ENCODE results near the gene KCNC3. TPM values are rescaled to one million over a fixed set of nuclear protein-coding genes. Genes with fewer than 3 reads are reported as not detected.
"Not testable (repeated sequence)": the region's sequence is repeated elsewhere in the genome, so short reads cannot be mapped to it uniquely, and the experiment has no call there.

Gene KCNC3
- polyA plus RNA-seq, 5 donors = 17.8 to 30.3 (median 25.2) TPM

DNA sequence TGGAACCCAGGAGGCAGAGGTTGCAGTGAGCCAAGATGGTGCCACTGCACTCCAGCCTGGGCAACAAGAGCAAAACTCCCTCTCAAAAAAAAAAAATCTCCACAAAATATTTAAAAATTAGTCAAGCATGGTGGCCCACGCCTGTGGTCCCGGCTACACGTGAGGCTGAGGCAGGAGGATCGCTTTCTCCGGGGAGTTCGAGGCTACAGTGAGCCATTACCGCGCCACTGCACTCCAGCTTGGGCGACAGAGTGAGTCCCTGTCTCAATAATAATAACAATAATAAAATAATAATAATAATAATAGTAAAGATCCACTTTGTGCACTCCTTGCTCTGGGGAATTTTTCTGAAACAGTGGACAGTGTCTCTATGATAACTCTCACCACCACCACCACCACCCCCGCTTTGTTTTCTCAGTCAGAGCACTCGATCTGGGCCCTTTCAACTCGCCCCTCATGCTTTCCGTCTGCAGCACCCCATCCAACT, 27.6 kb upstream of the KCNC3 start:
- DNase-seq = no peak

DNA sequence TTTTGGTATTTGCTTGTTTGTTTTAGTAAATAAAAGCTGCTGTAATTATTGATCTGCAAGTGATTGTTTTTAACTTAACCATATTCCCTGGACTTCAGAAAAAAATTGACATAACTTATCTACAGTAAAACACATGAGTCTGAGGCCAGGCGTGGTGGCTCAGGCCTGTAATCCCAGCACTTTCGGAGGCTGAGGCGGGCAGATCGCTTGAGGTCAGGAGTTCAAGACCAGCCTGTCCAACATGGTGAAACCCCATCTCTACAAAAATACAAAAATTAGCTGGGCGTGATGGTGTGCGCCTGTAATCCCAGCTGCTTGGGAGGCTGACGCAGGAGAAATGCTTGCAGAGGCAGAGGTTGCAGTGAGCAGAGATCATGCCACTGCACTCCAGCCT, 24.3 kb upstream of the KCNC3 start:
- DNase-seq = not testable (repeated sequence)

DNA sequence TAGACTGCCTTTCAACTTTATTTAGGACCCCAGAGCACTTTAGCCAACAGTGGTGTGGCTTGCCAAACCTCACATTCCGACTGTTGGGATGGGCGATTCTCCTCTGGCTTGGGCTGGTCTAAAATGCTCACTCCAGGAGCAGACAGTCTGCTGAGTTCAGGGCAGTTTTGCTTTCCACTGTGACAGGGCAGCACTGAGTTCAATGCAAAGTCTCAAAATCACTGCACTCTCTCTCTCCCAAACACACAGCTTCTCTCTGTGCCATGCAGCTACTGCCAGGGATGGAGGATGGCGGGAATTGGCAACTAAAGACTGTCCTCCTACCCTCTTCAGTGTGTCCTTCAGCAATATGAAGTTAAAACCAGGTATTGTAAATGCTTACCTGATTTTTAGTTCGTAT, 23.1 kb upstream of the KCNC3 start:
- DNase-seq = no peak

DNA sequence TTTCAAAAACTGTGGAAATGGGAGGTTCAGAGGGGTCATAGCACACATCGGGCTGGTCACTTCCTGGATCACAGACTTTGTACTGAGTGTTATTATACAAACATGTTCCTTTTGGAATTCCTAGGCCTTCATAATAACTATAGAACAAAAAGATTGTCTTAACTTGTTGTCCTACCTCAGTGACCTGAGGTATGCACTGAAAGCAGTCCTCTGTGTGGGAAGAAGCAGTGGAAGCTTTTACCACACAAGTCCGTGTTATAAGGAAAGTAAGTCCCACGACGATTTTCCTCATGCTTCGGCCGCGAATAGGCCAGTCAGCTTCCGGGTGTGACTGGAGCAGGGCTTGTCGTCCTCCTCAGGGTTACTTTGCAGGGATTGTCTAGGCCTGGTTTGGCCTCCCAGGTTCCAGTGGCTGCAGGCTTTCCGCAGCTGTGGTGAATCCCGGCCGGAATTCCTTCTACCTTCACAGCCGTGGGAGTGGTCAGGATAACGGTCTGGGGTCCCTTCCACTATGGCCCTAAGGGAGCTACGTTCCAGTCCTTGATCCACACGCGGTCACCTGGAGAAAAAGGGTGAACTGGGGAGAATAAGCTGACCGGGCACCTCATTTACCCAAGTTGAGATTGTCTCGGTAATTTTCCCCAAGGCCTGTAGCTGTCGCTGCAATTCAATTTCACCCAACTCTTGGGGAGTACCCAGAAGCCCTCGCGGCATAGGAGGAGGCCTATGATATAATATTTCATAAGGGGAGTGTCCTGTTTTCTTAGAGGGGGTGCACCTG, 20.3 kb upstream of the KCNC3 start:
- no peak for DNase-seq

DNA sequence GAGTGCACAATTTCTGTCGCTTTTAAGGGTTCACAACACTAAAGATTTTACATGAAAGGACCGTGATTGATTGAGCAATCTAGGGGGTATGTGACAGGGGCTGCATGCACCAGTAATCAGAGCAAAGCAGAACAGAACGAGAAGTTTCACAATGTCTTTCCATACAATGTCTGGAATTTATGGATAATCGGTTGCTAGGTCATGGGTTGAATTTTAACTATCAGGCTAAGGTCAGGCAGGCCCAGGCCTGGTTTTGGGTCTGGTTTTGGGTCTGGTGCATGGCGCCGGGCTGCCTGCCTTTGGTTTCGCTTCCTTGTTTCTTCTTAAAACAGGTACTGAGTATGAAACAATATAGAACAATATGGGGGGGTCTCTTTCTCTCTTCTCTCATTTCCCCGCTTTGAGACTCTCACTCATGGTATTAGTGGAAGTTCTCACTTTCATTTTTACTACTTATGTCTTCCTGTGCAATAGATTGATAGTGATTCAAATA, 18.0 kb upstream of the KCNC3 start:
- not testable (repeated sequence) for DNase-seq

DNA sequence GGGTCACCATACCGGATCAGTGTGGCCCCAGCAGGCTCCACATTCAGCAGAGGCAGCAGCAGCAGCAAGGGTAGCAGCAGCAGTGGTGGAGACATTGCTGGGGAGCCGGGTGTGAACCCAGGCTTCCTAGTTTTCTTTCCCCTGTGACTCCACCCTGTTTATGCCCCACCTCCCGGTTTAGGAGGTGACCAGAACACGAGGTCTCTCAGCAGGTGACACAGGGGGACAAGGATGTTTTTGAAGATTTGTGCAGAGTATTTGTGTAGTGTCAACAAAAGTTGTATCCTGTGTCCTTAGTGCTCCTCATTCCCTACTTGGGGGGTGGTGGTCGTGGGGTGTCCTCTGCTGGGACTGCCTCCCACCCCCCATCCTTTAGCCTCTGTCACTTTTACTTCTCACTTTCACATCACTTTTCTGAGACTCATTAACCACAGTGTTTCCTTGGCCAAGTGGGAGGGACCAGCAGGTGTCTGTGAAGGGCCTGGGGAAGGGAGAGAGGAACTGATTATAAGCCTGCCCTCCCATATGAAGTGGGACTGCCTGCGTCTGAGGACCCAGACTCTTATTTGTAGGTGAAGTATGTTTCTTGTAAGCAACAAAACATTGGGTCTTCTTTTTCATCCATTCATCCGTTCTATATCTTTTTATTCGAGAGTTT, 15.6 kb upstream of the KCNC3 start:
- no peak for DNase-seq

DNA sequence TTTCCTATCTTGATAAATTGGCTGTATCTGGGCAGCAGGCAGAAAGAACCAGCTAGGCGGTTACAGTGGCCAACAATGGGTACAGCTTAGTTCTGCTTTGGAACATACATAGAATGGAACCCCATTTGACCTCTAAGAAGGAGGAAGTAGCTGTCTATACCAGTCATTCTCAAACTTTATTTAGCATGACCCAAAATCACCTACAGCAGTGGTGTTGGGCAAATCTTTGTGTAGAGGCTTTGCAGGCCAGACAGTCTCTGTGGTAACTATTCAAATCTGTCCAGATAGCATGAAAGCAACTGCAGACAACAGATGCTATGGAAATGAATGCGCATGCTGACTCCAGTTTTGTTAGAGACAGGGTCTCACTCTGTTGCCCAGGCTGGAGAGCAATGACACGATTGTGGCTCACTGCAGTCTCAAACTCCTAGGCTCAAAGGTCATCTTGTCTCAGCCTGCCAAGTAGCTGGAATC, 12.0 kb upstream of the KCNC3 start:
- DNase-seq = no peak

DNA sequence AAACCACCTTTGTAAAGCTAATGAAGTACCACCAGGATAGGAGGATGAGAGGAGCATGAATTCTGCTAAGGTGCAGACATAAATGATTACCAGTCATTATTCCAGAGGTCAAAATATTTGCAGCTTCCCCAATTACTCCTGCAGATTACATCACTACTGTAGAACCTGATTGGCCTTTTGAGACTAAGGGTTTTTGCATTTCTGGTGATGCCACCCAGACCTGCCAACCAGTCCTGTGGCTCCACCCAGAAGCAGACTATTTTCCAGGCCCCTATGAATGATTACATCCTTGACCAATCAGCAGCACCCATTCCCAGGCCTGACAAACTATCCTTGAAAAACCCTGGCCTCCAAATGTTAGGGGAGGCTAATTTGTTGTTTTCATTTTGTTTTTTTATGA, 11.2 kb upstream of the KCNC3 start:
- DNase-seq = no peak

DNA sequence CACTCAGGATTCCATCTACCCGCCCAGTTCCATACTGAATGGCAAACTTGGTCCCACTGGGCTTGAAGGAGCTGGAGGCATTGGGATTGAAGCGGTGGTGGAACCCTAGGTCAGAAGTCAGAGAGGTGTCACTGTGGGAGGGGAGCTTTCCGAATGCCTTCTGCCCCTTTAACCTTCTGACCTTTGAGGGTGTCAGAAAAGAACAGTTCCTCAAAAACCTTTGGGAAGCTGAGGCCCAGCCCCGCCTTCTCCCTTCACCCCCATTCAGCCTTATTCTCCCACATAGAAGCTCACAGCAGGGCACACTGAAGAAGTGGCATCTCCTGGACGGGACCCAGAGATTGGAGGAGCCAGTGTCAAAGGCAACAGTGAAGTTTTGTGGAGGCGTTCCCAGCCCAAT, 7.9 kb upstream of the KCNC3 start:
- not testable (repeated sequence) for DNase-seq

DNA sequence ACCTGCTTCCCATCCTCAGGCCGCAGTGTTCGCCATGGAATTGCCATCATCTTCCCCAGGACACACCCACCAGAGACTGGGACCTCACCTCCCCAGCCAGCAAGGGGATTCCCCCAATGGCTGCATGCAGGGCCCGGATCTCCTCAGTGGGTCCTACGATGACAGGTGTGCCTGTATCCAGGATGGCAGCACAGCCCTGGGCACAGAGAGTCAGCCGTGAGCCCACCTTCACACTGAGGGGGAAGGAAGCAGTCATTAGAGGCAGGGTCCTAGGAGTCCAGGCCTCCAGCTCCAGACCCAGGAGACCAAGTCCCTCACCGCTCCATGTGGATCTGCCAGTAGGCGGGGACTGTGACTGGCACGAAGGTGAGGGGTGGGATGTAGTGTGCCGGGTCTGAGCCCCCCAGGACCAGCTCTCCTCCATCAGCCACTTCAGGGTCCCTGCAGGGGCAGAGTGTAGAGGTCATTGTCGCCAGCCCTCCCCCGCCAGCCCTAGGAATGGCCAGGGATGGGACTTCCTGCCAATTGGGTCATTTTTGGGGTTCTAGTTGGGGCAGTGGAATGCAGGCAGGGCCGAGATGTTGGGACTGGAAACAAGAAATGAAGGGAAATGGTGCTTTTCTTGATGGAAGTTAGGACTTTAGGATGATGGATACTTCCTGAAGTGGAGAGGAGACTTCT, 5.7 kb upstream of the KCNC3 start:
- no peak for DNase-seq

DNA sequence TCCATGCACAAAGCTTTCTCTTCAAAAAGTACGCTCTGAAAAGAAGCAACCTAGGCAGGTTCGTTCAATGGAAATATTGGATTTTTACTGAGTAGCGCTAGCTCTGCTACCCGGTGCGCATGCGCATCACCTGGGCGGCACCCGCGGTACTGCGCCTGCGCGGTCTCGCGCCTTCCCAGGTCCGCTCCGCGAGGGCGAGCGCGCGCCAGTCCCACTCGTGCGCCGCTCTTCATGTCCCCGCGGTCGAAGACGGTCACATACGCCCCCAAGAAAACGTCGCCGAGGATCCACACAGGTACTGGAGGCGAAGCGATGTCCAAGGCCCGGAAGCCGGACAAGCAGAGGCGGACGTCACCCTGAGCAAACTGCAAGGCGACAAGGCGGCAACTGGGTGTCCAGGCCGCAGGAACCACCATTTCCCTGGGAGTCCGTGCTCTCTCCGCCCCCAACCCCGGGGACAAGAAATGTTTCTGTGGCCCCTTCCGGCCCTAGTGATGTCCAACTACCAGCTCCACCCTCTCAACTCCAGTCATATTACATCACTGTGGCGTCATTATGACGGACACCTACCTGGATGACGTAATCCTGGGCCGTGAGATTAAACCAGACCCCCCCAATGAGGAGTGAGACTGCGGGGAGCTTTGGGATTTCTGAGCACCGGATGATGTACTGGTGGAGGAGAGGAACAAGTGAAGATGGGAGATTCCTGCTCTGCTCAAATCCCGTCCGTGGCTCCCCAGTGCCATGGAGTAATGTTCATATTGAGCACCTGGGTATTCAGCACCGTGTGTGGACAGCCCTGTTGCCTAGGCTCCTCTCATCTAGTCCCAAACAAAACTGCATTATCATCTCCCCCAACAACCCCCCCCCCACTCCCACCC, 4.8 kb upstream of the KCNC3 start:
- peak; percentile 90 to 93 for DNase-seq

DNA sequence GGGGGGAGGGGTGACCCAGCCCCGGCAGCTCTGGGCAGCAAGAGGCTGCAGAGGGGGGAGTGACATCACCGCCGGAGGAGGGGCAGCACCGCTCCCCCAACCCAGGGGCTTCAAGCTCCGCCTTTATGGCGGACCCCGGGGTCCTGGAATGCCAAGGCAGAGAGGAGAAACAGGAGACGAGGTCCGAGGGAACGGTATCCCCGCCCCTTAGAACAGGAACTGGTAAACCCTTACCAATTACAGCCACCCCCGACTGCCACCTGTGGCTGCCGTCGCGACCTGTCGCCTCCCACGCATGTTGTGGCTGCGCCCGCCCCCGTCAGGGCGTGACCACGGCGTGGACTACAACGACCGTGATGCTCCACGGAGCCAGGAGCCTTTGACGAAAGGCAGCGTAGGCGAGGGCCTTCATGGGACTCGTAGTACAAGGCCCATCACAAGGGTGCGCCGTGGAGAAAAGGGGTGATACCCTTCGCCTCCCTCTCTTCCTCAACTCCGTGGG, 4.1 kb upstream of the KCNC3 start:
- peak; percentile 89 to 92 for DNase-seq

DNA sequence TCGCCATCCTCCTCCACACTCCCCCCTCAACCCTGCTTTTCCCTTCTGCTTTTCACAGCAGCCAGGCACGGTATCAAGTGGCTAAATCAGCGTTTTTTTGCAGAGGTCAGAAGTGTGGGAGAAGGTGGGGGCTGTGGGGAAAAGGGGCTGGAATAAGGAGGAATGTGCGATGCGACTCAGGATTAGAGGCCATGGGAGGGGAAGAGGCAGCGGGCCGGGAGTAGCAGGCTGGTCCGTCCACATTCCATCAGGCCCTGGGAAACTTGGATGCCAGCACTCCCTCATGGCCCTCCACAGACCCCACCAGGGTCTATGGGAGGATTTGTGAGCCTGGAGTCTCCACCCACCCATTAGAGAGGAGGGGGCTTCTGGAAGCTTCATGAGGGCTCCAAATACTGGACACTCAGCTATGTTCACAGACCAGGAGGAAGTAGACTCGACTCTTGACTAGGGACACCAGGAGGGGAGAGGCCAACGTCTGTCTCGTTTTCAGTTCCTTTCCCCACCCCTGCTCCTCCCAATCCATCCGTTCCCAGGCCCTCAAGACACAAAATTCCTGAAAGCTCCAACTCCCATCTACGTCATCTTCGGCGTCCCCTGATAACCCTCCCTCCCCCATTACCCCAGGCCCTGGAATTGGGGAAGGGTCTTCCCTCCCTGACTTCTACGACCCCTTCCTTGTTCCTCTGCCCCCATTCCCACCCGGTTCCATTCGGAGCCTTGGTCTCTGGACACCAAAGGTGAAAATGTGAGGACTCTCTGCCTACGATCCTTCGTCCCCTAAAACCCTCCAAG, 3.3 kb upstream of the KCNC3 start:
- DNase-seq = peak; percentile 53 to 65

DNA sequence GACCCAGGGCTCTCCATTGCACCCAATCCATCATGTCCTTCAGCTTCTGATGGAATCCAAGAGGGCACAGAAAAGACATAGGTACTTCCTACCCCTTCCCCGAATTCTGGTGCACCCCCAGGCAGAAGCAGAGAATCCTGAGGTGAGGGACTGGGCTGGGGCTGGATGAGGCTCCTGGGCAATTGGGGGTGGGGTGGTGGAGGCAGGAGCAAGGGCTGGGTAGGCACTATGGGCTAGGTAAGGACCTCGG, 2.7 kb upstream of the KCNC3 start:
- DNase-seq = no peak

DNA sequence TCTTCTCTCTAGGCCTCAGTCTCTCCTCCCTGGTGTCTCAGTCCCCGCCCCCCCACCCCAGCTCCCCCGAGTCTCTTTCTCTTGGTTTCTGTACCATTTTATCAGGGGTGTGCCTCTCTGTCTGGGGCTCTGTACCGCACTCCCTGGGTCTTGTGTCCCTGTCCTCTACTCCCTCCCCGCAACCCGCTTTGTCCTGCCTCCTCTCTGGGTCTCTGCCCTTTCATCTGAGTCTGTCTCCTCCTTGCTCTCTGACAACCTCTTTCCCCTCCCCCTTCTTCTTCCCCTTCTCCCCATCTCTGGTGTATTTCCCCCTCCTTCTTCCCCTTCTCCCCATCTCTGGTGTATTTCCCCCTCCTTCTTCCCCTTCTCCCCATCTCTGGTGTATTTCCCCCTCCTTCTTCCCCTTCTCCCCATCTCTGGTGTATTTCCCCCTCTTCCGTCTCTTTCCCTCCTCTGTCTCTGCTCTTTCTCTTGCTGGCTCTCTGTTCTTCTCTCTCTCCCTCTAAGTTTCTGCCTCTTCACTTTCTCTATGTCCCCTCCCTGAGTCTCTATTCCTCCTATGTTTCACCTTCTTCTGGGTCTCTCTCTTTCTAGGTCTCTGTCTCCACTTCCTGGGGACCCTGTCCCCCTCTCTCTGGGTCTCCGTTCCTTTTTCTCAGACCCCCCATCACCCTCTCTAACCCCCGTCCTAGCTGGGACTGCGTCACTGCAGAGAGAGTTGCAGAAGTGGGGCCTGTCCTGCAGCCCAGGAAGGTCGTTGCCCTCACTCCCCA, 2.2 kb upstream of the KCNC3 start:
- no peak for DNase-seq

DNA sequence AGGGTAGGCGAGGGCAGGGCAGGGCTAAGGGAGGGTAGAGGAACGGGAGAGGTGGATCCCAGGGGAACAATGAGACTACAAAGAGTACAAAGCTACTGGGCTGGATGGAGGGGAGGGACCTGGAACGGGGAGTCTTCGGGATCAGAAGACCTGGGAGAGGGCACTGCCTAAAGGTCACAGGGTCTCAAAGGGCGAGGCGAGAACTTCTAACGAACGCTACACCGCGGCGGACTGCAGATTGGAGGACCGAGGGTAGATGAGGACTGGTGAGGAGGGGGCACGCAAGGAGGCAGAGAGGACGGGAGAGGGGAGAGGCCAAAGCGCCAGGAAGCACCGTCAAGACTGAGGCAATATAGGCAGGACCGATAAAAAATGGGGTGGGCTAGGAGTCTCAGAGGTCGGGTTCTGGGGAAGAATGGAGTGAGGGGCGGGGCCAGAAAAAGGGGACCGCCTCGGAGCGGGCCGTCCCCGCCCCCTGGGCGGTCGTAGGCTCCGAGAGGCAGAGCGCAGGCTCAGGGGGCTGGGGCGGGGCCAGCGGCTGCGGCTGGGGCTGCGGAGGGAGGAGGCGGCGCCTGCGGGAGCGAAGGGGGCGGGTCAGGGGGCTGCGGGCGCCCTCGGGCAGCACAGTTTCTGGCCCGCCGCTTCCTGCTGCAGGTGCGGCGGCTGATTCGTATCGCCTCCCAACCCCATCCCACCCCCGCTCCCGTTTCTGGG, 1.3 kb upstream of the KCNC3 start:
- peak; percentile 84 to 87 for DNase-seq

DNA sequence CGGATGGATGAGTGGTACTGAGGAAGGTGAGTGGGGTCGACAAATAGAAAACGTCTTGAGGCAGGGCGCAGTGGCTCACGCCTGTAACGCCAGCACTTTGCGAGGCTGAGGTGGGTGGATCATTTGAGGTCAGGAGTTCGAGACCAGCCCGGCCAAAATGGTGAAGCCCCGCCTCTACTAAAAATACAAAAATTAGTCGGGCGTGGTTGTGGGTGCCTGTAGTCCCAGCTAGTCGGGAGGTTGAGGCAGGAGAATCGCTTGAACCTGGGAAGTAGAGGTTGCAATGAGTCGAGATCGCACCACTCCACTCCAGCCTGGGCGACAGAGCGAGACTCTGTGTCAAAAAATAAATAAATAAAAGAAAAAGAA, 733 bp upstream of the KCNC3 start:
- DNase-seq = not testable (repeated sequence)

DNA sequence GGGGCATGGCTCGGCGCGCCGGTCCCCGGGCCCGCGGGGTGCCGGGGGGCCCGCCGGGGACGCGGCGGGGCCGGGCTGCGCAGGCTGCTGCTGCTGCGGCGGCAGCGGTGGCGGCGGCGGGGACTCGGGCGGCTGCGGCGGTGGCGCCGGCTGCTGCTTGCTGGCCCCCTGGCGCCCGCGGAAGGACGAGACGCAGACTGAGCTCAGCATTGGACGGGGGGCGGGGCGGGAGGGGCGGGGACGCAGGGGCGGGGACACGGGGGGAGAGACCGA, 368 bp downstream of the KCNC3 start:
- DNase-seq = no peak

DNA sequence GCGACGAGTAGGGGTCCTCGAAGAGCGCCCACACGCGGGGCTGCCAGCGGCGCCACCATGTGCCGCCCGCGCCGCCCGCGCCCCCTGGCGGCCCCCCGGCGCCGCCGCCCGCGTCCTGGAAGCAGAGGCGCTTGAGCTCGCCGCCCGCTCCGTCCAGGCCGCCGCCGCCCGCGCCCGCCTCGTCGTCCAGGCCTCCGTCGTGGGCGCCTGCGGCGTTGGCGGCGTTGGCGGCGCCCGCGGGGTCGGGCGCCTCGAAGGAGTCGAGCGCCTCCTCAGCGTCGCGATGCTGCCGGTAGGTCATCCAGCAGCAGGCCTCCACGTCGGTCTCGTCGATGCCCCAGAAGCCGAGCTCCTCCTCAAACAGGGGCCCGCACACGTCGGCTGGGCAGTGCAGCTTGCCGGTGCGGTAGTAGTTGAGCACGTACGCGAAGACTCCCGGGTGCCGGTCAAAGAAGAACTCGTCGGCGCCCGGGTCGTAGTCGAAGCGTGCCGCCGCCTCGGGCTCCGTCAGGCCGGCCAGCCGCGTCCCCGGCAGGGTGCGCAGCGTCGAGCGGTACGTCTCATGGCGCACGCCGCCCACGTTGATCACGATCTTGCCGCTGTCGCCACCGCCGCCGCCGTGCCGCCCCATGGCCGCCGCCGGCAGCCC, 829 bp downstream of the KCNC3 start:
- no peak for DNase-seq
